GM19452 (cell line): ENCODE data around the gene ALG13.
"Not testable (repeated sequence)": the region's sequence is repeated elsewhere in the genome, so short reads cannot be mapped to it uniquely, and the experiment has no call there.

Experiments used
- ATAC-seq: cut with Tn5 transposase; IDR thresholded peaks from one replicate; pipeline ENCODE4 v1.9.1; 2021; ENCODE audit not compliant: unreplicated experiment

Gene ALG13

DNA sequence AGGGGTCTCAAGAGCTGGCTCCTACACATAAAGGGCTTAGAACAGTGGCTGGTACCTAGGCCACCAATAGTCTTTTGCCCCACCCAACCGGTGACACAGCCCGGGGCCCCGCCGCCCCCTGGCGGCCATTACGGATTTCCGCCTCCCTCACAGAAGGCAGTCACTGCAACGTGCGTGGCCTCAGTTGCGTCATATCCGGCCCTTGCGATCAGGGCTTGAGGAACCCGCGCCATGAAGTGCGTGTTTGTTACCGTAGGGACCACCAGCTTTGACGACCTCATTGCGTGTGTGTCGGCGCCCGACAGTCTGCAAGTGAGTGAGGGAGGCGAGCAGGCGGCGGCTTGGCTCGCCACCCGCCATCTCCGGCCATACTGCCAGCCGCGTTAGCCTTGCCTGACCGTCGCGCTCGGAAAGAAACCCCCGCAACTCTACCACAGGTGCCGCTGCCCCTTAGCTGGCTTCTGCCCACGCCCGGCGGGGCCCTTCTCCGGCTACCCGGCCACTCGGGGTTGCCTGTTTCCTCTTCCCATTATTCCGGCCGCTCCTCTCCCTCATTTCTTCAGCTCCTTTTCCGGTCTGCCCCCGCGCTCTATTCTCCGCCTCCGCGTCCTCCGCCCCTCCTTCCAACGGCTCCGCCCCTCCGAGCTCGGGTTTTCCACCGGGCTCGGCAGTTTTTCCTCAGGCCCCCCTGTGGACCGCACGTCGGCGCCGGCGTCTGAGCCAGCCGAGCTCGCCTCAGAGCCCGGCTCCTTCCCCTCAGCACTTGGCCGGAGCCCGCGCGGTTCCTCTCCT lies at the start of gene ALG13:
Gene ALG13, plus strand, starts transcription at position 183 of the 792 bp plus-strand sequence. Its CDS starts 49 bp downstream, at position 232.
- peak; percentile 97 for ATAC-seq

DNA sequence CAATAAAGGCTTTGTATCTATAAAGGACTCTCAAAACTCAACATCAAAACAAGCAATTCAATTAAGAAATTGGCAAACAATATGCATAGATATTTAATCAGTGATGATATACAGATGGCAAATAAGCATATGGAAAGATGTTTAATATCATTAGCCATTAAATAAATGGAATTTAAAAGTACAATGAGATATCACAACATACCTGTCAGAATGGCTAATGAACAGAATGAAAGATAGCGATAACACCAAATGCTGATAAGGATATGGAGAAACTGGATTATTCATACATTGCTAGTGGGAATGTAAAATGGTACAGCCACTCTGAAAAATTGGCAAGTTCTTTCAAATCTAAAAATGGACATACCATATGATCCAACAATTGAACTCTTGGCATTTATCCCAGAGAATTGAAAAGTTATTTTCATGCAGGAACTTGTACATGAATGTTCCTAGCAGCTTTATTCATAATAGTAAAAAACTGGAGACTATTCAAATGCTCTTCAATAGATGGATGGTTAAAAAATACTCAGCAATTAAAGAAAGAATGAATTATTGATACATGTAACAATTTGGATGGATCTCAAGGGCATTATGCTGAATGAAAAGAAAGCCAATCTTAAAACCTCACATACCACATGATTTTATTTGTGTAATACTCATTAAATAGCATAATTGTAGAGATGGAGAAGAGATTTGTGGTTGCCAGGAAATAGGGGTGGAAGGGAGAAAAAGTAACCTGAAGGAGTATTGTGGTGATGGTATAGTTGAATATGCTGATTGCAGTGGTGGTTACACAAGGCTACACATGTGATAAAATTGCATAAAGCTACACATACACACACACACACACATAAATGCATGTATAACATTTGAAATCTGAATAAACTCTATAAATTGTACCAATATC lies 45.9 kb upstream of the ALG13 start:
- ATAC-seq: no peak

DNA sequence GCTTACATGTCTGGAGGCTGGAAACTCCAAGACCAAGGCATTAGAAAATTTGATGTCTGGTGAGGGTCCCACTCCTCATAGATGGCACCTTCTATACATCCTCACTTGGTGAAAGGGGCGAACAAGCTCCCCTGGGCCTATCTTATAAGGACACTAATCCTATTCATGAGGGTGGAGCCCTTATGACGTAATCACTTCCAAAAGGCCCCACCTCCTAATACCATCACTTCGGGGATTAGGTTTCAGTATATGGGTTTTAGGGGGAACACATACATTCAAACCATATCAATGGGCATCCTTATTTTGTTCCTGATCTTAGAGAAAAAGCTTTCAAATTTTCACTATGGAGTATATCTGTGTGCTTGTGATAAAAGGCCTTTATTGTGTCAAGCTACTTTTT lies 39.0 kb upstream of the ALG13 start:
- ATAC-seq: no peak

DNA sequence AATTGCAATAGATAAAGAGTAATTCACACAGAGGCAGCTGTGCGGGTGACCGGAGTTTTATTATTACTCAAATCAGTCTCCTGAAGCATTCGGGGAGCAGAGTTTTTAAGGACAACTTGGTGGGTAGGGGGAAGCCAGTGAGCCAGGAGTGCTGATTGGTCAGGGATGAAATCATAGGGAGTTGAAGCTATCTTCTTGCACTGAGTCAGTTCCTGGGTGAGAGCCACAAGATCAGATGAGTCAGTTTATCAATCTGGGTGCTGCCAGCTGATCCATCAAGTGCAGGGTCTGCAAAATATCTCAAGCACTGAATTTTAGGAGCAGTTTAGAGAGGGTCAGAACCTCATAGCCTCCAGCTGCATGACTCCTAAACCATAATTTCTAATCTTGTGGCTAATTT lies 35.8 kb upstream of the ALG13 start:
- ATAC-seq: not testable (repeated sequence)

DNA sequence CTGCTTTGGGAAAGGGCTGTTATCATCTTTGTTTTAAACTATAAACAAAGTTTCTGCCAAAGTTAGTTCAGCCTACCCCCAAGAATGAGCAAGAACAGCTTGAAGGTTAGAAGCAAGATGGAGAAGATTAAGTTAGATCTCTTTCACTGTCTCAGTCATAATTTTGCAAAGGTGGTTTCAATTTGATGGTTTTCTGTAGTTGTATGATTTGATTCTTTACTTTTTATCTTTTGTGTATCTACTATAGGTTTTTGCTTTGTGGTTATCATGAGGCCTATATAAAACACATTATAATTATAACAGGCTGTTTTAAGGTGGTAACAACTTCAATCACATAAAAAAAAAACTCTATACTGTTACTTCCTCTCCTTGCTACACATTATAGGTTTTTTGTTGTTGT lies 35.4 kb upstream of the ALG13 start:
- no peak for ATAC-seq

DNA sequence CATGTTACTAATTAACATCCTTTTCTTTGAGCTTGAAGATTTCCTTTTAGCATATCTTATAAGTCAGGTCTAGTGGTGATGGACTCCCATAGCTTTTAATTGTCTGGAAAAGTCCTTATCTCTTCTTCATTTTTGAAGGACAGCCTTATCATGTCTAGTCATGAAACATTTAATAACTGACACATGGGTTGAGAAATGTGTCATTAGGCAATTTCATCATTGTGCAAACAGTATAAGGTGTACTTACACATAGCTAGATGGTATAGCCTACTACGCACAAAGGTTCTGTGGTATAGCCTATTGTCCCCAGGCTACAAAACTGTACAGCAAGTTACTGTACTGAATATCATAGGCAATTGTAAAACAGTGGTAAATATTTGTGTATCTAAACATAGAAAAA lies 34.5 kb upstream of the ALG13 start:
- no peak for ATAC-seq

DNA sequence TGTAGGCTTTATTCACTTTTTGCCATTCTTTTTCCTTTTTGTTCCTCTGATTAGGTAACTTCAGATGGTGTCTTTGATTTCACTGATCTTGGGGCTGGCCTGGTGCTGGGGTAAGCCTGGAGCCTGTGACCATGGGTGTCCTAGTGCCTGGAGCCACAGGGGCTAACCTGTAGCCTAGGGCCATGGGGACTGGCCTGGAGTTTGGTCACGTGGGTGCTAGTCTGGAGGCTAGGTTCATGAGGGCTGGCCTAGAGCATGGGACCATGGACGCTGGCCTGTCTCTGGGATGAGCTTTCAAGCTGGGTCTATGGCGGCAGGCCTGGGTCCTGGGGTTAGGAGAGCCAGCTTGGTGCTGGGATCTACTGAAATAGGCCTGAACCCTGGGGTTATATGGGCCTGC lies 32.2 kb upstream of the ALG13 start:
- no peak for ATAC-seq

DNA sequence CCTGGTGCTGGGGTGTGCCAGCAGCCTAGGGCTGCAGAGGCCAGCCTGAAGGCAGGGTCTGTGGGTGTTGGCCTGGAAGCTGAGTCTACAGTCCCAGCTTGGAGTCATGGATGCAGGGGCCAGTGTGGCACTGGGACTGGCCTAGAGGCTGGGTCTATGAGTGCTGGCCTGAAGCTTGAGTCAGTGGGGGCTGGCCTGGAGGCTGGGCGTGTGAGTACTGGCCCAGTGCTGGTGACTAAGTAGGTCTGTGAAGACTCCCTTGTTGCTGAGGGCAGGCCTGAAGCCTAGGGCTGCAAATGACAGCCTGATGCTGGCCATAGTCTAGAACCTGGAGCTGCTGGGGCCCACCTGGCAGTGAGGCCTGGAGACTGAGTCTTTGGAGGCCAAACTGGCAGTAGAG lies 31.3 kb upstream of the ALG13 start:
- no peak for ATAC-seq

DNA sequence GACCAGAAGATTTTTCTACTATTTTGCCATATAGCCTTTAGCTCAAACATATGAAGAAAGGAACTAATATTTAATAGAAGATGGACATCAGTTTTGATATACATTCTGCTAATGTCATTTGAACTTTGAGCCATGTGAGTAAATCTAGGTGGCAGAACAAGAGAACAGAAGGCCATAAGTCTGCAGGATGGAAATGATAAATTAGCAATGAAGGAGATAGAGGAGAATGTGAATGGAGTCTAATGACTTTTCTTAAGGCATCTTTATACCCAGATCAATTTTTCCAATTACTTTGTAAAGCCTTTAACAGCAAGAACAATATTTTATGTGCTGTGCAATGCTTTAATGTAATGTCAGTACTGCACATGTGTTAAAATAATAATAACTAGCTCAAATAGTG lies 30.1 kb upstream of the ALG13 start:
- no peak for ATAC-seq

DNA sequence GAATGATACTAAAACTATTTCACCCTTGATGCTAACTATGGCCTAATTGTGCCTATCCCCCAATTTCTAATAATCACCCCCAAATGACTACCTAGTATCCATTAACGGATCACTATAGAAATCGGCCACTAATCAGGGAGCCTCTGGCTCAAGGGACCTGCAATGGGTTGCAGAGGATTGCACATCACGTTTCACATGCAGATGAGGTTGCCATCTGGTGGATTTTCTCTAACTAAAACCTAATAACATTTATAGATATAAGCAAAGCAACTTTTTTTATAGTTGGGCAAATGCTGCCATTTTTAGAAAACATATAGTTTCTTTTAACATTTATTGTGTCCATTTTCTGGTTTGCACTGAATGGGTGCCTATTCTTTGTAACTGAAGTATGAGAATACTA lies 28.3 kb upstream of the ALG13 start:
- ATAC-seq: no peak

DNA sequence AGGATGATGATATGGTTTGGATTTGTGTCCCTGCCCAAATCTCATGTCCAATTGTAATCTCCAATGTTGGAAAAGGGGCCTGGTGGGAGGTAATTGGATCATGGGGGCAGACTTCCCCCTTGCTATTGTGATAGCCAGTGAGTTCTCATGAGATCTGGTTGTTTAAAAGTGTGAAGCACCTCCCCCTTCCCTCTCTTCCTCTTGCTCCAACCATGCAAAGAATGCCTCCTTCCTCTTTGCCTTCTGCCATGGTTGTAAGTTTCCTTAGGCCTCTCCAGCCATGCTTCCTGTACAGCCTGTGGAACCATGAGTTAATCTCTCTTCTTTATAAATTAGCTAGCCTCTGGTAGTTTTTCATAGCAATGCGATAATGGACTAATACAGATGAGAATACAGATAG lies 19.7 kb upstream of the ALG13 start:
- ATAC-seq: no peak

DNA sequence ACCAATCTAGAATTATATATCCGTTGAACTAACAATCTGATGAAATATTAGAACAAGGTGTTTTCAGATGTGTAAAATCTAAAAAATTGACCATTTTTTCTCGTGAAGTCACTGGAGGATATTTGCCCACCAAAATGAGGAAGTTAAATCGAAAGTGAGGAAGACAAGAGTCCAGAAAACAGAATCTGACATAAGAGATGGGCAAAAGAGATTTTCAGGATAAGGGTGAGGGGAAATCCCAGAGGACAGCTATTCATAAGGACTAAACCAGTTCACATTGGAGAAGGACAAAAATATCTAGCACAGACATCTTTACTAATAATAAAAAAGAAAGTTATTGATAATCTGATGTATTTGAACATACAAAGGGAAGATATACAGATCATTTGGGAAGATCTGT lies 18.7 kb upstream of the ALG13 start:
- ATAC-seq: no peak

DNA sequence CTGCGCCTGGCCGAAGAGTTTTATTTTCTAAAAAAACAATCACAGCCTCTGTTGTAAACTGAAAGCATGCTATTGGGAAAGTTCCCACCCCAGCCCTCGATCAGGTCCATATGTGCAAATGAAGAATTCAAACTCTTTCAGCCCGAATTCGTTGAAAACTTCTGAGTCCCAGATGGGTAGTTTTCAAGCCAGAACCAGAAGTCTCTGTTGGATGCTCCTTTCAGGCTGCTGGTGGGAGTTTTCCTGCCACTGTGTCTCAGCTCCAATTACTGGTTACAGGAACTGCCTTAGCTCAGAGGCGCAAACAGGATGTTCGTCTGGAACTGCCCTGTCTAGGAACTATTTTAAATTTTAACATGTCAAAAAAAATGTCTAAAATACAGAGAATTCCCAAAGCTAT lies 9.3 kb upstream of the ALG13 start:
- no peak for ATAC-seq

DNA sequence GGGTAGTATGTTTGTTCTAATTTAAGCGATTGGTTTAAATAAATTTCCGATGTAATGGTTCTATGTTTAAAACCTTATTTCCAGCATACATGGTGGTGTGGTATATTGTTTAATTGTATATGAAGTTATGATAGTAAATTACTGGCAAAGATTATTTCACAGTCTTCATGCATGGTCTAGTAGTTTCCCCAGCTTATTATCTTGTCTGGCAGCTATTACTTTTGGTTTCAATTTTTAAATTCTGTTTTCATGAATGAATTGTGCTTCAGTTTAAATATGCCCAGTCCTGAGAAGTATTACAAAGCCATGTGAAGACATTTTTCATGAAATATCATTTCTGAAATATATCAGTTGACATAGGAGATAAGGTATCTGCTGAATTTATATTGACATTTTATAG lies 6.3 kb downstream of the ALG13 start:
- peak; percentile 55 for ATAC-seq

DNA sequence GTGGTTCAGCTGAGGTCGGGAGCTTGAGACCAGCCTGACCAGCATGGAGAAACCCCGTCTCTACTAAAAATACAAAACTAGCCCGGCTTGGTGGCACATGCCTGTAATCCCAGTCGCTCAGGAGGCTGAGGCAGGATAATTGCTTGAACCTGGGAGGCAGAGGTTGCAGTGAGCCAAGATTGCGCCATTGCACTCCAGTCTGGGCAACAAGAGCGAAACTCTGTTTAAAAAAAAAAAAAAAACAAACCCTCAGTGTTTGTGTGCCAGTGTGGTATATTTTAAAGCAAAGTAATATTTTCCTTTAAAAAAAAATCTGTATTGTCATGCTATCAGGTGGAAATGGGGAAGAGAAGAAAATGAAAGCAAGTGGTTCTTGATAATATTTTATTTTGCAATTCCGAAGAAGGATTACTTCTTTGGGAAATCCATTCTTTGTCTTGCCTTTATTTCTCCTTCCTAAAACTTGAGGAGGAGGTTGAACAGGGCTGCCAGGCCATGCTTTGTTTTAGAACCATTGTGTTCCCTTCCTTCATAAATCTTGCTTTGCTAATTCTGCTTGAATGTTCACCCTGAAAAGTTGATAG lies 14.4 kb downstream of the ALG13 start:
- no peak for ATAC-seq

DNA sequence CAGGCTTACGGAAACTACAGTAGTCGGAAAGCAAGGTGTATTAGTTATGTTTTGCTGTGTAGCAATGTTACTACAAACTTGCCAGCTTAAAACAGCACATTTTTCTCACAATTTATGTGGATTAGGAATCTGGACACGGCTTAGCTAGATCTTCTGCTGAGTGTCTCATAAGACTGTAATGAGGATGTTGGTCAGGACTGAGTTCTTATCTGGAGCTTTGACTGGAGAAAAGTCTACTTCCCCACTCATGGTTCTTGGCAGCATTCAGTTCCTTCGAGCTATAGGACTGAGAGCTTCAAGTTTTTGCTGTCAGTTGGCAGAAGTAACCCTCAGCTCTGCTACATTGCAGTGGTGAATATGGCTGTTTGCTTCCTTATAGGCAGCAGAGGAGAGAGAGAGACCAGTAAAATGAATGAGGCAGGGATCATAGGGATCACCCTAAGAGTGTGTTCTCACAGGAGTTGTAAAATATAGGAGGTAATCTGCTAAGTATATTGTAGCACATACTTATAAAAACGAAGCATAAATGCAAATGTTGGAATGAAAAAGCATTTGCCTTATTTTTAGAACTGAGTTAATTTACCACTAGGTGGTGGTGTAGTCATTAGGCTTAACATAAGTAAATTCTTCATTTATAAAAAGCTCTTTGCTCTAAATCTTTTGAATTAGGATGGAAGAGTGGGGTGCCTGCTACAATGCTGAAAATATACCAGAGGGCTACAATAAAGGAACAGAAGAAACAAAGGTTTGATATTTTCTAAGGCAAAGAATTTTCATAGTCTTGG lies 38.6 kb downstream of the ALG13 start:
- no peak for ATAC-seq

DNA sequence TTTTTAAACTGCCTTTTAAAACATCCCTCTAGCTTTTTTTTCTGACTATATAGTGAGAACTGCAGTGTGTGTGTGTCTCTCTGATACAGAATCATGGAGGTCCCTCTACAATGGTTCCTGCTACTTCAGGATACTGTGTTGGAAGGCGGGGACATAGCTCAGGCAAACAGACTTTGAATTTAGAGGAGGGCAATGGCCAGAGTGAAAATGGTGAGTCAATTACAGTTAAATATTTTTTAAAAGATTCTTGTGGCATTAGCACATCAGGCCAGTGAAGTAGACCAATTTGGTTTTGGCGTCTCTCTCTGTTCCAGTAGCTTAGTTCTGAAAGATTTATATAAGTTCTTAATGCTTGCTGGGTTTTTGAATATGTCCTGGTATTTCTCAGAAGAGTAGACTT lies 47.1 kb downstream of the ALG13 start:
- no peak for ATAC-seq

DNA sequence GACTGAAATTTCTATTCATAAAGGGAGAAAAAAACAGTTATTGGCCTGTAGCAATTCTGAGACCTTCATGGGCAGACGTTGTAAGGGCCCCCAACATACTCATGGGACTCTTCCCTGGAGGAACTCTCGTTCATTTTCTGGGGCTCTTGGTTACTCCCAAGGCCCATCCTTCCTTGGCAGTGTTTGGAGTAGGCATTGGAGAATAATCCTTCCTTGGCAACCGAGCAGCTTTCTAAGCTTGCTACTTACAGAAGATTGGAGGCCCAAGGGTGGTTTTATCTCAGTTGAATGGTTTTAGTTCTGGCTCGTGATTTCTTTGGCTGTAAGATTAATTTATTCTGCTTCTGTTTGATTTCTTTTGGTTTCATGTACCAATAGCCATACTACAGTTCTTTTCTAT lies 50.4 kb downstream of the ALG13 start:
- ATAC-seq: no peak

DNA sequence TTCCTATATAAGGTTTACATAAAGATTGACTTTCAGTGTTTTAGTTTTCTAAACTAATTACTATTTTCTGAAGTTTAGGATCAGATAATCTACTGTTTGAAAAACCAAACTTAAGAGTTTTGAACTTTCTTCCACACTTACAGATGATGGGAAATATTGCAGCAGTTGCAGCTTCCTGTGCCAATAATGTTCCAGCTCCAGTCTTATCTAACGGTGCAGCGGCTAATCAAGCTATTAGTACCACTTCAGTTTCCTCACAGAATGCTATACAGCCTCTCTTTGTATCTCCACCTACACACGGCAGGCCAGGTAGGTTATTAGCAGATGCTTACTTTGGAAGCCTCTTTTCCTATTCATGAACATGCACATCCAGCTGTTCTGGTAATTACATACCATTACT lies 55.6 kb downstream of the ALG13 start:
- ATAC-seq: no peak

DNA sequence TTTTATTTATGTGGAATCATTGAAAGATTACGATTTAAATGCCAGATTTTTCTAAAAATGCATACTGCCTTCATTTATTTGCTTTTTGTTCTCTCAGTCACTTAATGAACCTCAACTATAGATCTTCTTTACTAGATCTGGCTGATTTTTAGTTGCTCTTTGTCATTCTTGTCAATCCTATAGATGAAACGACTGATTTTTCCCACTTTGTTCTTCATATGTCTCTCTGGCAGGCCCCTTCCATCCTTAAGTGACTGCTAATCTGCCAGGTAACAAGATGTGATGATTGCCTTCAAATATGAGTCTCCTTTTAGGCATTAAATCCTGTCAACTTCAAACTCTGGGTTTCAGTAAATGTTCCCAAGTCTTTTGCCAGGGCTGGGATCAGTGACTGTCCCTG lies 61.0 kb downstream of the ALG13 start:
- no peak for ATAC-seq

DNA sequence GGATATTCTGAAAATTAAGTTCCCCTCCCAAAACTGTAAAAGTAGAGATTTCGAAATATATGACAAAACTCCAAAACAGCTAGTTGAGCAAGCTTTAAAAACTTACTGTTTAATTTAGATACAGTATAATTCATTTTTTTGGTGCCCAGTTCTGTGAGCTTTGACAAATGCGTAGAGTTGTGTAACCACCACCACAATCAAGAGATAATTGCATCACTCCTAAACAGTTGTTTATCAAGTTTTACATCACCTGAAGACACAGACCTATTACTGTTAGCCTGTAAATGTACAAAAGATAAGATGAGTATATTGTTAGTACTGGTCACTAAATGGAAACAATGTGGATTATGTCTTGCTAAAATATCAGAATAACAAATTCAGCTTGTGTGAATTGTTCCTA lies 62.3 kb downstream of the ALG13 start:
- ATAC-seq: no peak
